ENCODE data around the gene LRRC4C. TPM values are rescaled to one million over a fixed set of nuclear protein-coding genes. Genes with fewer than 3 reads are reported as not detected.

LRRC4C gene
- total RNA-seq, 1 experiment from 2014 or later = not detected

DNA sequence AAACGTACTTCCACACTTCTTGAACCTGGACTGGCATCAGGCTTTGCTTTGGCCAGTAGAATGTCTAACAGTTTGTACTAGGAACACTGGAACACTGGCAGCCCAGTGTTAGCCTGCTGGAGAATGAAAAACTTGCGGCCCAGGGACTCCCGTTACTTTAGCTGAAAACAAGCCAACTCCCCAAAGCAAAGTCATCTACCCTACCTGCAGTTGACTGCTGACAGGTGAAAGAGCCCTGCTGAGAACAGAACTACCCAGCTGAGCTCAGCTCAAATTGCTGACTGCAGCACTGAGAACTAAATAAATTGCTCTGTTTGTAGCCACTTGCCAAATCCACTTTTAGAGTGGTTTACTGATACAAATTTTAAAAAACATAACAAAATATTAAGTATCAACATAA, 342.5 kb downstream of the LRRC4C start:
- CTCF ChIA-PET = no interaction called here
- DNase-seq = no peak
- no peaks in the 10 kb centered on the region for H3K36me3 Mint-ChIP-seq (ENCODE audit: insufficient read depth, unreplicated experiment)
- H3K4me3 Mint-ChIP-seq (ENCODE audit: low read depth, unreplicated experiment) = no peak overlapping the region
- no peaks in the 10 kb centered on the region for H3K27me3 Mint-ChIP-seq (ENCODE audit: unreplicated experiment)
- intact Hi-C loops (cut with micrococcal nuclease; ENCODE audit: unreplicated experiment) = no loop called here
- H3K27ac Mint-ChIP-seq (ENCODE audit: unreplicated experiment) = no peak overlapping the region
- TF ChIP-seq, protein P1, sequence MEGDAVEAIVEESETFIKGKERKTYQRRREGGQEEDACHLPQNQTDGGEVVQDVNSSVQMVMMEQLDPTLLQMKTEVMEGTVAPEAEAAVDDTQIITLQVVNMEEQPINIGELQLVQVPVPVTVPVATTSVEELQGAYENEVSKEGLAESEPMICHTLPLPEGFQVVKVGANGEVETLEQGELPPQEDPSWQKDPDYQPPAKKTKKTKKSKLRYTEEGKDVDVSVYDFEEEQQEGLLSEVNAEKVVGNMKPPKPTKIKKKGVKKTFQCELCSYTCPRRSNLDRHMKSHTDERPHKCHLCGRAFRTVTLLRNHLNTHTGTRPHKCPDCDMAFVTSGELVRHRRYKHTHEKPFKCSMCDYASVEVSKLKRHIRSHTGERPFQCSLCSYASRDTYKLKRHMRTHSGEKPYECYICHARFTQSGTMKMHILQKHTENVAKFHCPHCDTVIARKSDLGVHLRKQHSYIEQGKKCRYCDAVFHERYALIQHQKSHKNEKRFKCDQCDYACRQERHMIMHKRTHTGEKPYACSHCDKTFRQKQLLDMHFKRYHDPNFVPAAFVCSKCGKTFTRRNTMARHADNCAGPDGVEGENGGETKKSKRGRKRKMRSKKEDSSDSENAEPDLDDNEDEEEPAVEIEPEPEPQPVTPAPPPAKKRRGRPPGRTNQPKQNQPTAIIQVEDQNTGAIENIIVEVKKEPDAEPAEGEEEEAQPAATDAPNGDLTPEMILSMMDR (IDR thresholded peaks at IDR 0.05; ENCODE audit: unreplicated experiment) = no peak
- BruUV-seq (replicated peaks) = no TSS peak
- no peaks in the 10 kb centered on the region for H3K4me1 Mint-ChIP-seq (ENCODE audit: low read depth, unreplicated experiment)
- H3K9me3 Mint-ChIP-seq (ENCODE audit: low read depth, unreplicated experiment) = peaks cover 14% of the 10 kb centered on the region

DNA sequence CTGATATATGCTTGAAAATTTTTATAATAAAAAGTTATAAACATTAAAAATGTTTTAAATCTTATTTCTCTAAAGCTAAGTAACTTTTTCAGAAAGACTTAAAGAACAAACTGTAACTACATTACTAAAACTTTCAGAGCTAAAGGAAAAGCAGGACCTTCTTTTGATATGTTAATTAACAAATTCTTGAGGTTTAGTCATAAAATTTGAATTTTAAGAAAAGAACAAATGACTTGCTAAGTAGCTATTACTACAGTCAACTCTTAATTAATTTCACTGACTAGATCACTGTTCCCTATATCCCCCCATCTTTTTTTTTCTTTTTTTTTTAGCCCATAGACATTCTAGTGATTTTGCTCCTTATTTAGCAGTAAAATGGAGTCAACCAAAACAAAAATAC, 344.4 kb downstream of the LRRC4C start:
- H3K27ac Mint-ChIP-seq (ENCODE audit: unreplicated experiment) = no peak overlapping the region
- H3K4me1 Mint-ChIP-seq (ENCODE audit: low read depth, unreplicated experiment) = no peaks in the 10 kb centered on the region
- H3K9me3 Mint-ChIP-seq (ENCODE audit: low read depth, unreplicated experiment) = peaks cover 4% of the 10 kb centered on the region
- CTCF ChIA-PET = interaction anchor here (1.2 kb wide), 1 partner anchor 15 kb away, joined by 3 read pairs; no protein-coding TSS in a partner anchor
- TF ChIP-seq, protein P1 (IDR thresholded peaks at IDR 0.05; ENCODE audit: unreplicated experiment) = no peak
- H3K27me3 Mint-ChIP-seq (ENCODE audit: unreplicated experiment) = no peaks in the 10 kb centered on the region
- no peaks in the 10 kb centered on the region for H3K36me3 Mint-ChIP-seq (ENCODE audit: insufficient read depth, unreplicated experiment)
- H3K4me3 Mint-ChIP-seq (ENCODE audit: low read depth, unreplicated experiment) = no peak overlapping the region
- intact Hi-C loops (cut with micrococcal nuclease; ENCODE audit: unreplicated experiment) = no loop called here
- no TSS peak for BruUV-seq (replicated peaks)
- no peak for DNase-seq

DNA sequence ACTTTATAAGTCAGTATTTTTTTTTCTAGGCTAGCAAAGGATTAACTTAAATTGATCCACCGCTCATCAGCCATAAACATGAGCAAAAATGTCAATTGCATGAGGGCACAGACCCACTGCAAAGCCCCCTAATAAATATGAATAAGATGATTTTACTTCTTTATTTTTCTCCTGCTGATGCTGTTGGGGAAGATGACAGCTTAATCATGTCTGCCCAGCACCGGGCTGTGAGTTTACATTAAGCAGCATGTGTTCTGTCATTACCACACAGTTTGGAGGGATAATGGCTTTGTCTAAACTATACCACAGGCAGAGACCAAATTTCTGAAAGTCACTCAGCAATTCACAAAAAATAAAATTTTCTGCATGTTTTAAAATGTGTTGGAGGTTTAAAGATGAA, 346.3 kb downstream of the LRRC4C start:
- Mint-ChIP-seq H3K27ac (ENCODE audit: unreplicated experiment) (no peak overlapping the region), H3K4me3 (ENCODE audit: low read depth, unreplicated experiment) (no peak overlapping the region), H3K9me3 (ENCODE audit: low read depth, unreplicated experiment) (no peaks in the 10 kb centered on the region), H3K4me1 (ENCODE audit: low read depth, unreplicated experiment) (no peaks in the 10 kb centered on the region), H3K27me3 (ENCODE audit: unreplicated experiment) (no peaks in the 10 kb centered on the region), H3K36me3 (ENCODE audit: insufficient read depth, unreplicated experiment) (no peaks in the 10 kb centered on the region)
- CTCF ChIA-PET = no interaction called here
- no peak for DNase-seq
- TF ChIP-seq, protein P1 (IDR thresholded peaks at IDR 0.05; ENCODE audit: unreplicated experiment) = no peak
- intact Hi-C loops (cut with micrococcal nuclease; ENCODE audit: unreplicated experiment) = no loop called here
- BruUV-seq (replicated peaks) = no TSS peak

DNA sequence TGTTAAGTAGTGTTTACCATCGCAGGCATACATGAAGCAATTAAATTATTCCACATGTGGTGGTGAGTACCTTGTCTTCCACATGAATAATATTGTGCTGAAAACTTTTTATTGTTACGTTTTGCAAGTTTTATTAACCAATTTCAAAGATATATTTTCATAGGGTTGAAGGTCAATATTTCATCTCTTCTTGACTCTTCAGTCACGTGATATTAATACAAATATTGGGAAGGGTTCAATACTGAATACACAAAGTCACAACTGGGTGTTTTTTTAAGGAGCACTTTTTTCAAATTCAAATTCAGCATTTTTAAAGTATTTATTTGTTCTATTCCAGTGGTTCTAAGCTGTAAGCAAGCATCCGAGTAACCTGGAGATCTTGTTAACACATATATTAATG, 348.9 kb downstream of the LRRC4C start:
- TF ChIP-seq, protein P1 (IDR thresholded peaks at IDR 0.05; ENCODE audit: unreplicated experiment) = no peak
- DNase-seq = no peak
- Mint-ChIP-seq H3K27me3 (ENCODE audit: unreplicated experiment) (no peaks in the 10 kb centered on the region), H3K4me3 (ENCODE audit: low read depth, unreplicated experiment) (no peak overlapping the region), H3K9me3 (ENCODE audit: low read depth, unreplicated experiment) (no peaks in the 10 kb centered on the region), H3K27ac (ENCODE audit: unreplicated experiment) (no peak overlapping the region), H3K4me1 (ENCODE audit: low read depth, unreplicated experiment) (no peaks in the 10 kb centered on the region), H3K36me3 (ENCODE audit: insufficient read depth, unreplicated experiment) (no peaks in the 10 kb centered on the region)
- CTCF ChIA-PET = no interaction called here
- no TSS peak for BruUV-seq (replicated peaks)
- intact Hi-C loops (cut with micrococcal nuclease; ENCODE audit: unreplicated experiment) = no loop called here
